Activated naive CD4-positive, alpha-beta T cell treated with anti-CD3 and anti-CD28 coated beads, Interleukin-2, amount 50 U/mL, for 72 hours (primary cell): ENCODE results near the gene ZDHHC1. TPM values are rescaled to one million over a fixed set of nuclear protein-coding genes. Genes with fewer than 3 reads are reported as not detected.
A peak's percentile ranks its signal among the peaks of the same experiment; 100 is the strongest.

ENCODE experiments used
- ATAC-seq, 2 donors: fragments of 150-1000 bp; cut with Tn5 transposase; 2 replicates each; pipeline ENCODE4 v1.10.0; 2021; ENCODE audit warnings: mild to moderate bottlenecking in 2 of 2, moderate library complexity in 2 of 2
- DNase-seq, 2 donors: peaks; one replicate each; pipeline ENCODE4 v3.0.0; 2021 to 2022; ENCODE audit warnings: low spot score in 2 of 2
- H3K27ac Mint-ChIP-seq, 2 donors: one replicate each; pipeline ENCODE4 v1.8.0; 2022; ENCODE audit warnings: mild to moderate bottlenecking in 2 of 2, mixed read lengths in 2 of 2
- H3K36me3 Mint-ChIP-seq, 2 donors: one replicate each; pipeline ENCODE4 v1.8.0; 2022; ENCODE audit warnings: mixed read lengths in 2 of 2
- H3K9me3 Mint-ChIP-seq, 2 donors: one replicate each; pipeline ENCODE4 v1.8.0; 2022; ENCODE audit warnings: mixed read lengths in 2 of 2
- total RNA-seq, 2 donors: library from RNA; stranded (reverse); gene quantifications; one replicate each; pipeline ENCODE4 v1.2.3, GENCODE V29; 2022

The ZDHHC1 gene
- total RNA-seq, 2 donors from 2014 or later = 0.23 to 2.4 TPM

DNA sequence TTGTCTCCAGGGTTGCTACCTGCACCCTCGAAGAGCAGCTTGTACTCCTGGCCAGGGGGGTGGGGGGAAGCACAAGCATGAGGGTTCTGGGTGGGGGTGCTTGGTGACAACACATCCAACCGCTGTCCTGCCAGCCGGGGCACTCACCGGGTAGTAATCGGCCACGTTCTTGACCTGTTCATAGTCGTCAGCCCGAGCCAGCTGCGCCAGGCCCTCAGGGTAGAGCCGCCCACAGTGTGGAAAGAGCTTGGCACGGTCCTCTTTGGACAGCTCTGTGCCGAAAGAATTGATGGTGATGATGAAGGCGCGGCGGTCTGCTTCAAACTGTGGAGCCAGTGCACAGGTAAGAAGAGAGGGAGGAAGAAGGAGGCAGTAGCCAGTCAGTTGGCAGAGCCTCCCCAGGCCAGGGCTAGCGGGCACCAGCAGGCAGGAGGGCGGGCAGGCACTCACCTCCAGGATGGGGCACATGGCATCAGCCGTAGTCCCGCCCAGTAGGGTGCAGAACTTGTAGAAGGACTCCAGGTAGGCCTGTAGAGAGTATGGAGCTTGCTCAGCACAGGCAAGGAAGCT lies 22.6 kb upstream of the ZDHHC1 start:
- no peak for ATAC-seq
- H3K27ac Mint-ChIP-seq = no peak overlapping the region
- peaks cover 0 to 4% of the 10 kb centered on the region in 2 donors for H3K36me3 Mint-ChIP-seq
- DNase-seq = no peak
- H3K9me3 Mint-ChIP-seq = no peaks in the 10 kb centered on the region

- Mint-ChIP-seq H3K27ac (peak overlapping the region in 1 of 2 donors; percentile 4), H3K36me3 (peaks cover 0 to 4% of the 10 kb centered on the region in 2 donors), H3K9me3 (no peaks in the 10 kb centered on the region)
- no peak for ATAC-seq
- DNase-seq = no peak
These were observed 22.0 kb upstream of the ZDHHC1 start for GRCh38 chr16:67438098-67438791.

GRCh38 chr16:67437513-67437912 lies 21.2 kb upstream of the ZDHHC1 start:
- no peak for DNase-seq
- H3K27ac Mint-ChIP-seq = peak overlapping the region in 1 of 2 donors; percentile 4

GRCh38 chr16:67436640-67437193 lies 20.4 kb upstream of the ZDHHC1 start:
- no peaks in the 10 kb centered on the region for H3K9me3 Mint-ChIP-seq
- no peak for ATAC-seq
- DNase-seq = no peak
- H3K27ac Mint-ChIP-seq = no peak overlapping the region
- peaks cover 0 to 4% of the 10 kb centered on the region in 2 donors for H3K36me3 Mint-ChIP-seq

More at GRCh38 chr16:67437513-67437912, 21.2 kb upstream of the ZDHHC1 start:
- peak; percentile 42 to 47 for ATAC-seq
- H3K36me3 Mint-ChIP-seq = peaks cover 0 to 4% of the 10 kb centered on the region in 2 donors
- H3K9me3 Mint-ChIP-seq = no peaks in the 10 kb centered on the region

GRCh38 chr16:67435758-67436164 lies 19.5 kb upstream of the ZDHHC1 start:
- no peak for ATAC-seq
- H3K27ac Mint-ChIP-seq = no peak overlapping the region
- H3K9me3 Mint-ChIP-seq = no peaks in the 10 kb centered on the region
- no peak for DNase-seq
- peaks cover 0 to 4% of the 10 kb centered on the region in 2 donors for H3K36me3 Mint-ChIP-seq

DNA sequence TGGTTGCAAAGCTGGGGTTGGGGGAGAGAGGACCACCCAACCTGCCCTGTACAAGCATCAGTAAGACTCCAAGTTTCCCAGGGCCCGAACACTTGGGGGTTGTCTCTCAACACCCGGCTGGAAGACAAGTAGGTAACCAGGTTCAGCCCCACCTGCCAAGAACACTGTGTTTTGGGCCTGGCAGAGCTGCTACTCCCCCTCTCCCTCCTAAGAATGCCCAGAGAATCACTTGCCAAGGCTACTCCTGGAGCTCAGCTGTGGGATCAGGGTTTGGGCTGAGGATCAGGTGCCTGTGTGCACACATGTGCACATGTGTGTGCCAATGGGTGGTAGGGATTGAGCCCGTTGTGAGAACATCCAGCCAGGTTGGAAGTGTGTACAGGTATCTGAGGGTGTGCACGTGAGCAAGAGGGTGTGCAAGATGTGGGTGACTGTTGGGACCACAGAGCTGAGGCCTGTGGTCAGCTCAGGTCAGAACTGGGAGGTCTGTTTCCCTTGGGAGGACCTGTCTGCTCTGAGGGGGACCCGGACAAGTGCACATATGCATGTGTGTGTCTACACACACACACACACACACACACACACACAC lies 16.9 kb upstream of the ZDHHC1 start:
- H3K27ac Mint-ChIP-seq = no peak overlapping the region
- ATAC-seq = no peak

GRCh38 chr16:67432506-67432890 lies 16.2 kb upstream of the ZDHHC1 start:
- ATAC-seq (no peak), DNase-seq (no peak)
- H3K36me3 Mint-ChIP-seq = no peaks in the 10 kb centered on the region
- no peak overlapping the region for H3K27ac Mint-ChIP-seq
- no peaks in the 10 kb centered on the region for H3K9me3 Mint-ChIP-seq

More for the DNA sequence above, 16.9 kb upstream of the ZDHHC1 start:
- Mint-ChIP-seq H3K36me3 (no peaks in the 10 kb centered on the region), H3K9me3 (no peaks in the 10 kb centered on the region)
- DNase-seq = no peak

DNA sequence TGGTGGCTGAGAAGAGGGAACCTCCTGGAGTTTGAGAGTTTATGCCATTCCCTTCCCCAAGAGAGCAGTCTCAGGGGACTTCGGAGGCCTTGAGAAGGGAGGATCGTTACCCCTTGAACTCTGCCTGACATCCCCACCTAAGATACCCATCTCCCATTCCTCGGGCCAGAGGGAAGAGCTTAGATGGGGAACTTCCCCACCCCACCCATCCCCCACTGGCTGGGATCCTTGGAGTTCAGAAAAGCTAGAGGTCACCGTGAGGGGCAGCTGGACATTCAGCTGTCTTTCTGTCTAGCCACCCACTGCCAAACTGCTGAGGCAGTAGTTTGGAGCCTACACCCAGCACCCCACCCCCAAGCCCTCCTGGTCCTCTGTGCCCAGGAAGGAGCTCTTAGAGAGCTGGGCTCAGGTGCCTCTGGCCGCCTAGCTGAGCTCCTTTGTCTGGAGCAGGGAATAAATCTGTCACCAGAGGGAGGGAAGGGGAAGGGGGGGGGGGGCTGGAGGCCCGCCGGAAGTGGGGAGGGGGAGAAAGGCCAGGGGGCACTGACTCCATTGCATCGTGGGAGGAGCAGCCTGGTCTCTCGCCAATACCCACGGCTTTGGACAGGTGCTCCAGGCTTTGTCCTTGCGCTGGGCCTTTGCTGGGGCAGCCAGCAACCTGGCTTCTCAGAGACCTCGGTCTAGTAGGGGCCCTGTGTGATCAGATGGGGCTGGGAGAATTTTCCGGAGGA lies 15.7 kb upstream of the ZDHHC1 start:
- H3K36me3 Mint-ChIP-seq = no peaks in the 10 kb centered on the region
- ATAC-seq = no peak
- no peak for DNase-seq
- H3K9me3 Mint-ChIP-seq = no peaks in the 10 kb centered on the region
- no peak overlapping the region for H3K27ac Mint-ChIP-seq

DNA sequence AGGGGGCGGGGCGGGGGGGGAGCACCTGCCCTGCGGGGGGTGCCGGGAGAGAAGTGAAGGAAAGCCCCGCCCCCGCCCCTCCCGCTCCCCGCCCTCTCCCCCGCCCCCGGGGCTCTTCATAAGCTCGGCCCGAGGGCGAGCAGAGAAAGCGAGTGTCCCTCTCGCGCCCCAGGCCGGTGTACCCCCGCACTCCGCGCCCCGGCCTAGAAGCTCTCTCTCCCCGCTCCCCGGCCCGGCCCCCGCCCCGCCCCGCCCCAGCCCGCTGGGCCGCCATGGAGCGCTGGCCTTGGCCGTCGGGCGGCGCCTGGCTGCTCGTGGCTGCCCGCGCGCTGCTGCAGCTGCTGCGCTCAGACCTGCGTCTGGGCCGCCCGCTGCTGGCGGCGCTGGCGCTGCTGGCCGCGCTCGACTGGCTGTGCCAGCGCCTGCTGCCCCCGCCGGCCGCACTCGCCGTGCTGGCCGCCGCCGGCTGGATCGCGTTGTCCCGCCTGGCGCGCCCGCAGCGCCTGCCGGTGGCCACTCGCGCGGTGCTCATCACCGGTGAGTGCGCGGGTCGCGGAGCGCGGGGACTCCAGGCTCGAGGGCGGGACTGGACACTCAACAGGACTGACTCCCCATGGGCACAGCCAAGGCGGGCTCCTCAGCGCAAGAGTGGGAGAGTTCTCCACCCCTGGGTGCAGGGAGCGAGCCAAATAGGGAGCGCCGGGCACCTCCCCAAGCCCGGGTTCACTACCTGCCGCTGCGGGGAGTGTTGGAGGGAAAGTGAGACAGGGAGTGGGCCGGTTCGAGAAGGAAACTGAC lies 14.9 kb upstream of the ZDHHC1 start, which contains the start of gene HSD11B2:
Gene HSD11B2 (plus strand): TSS at position 145 of the 798 bp plus-strand sequence. CDS start 128 bp downstream, at position 273.
- Mint-ChIP-seq H3K9me3 (no peaks in the 10 kb centered on the region), H3K27ac (no peak within 1 kb of the TSS), H3K36me3 (no peaks in the 10 kb centered on the region)
- DNase-seq (peak in 1 of 2 donors; percentile 40), ATAC-seq (peak; percentile 63 to 65)

- H3K27ac Mint-ChIP-seq = no peak overlapping the region
- ATAC-seq = peak; percentile 33 to 50
- peak in 1 of 2 donors; percentile 44 for DNase-seq
- H3K36me3 Mint-ChIP-seq = no peaks in the 10 kb centered on the region
- no peaks in the 10 kb centered on the region for H3K9me3 Mint-ChIP-seq
These were observed 14.3 kb upstream of the ZDHHC1 start for GRCh38 chr16:67430504-67430976.

- no peaks in the 10 kb centered on the region for H3K36me3 Mint-ChIP-seq
- DNase-seq (no peak), ATAC-seq (no peak)
- H3K27ac Mint-ChIP-seq = no peak overlapping the region
- H3K9me3 Mint-ChIP-seq = no peaks in the 10 kb centered on the region
These were observed 13.7 kb upstream of the ZDHHC1 start for GRCh38 chr16:67429799-67430503.

GRCh38 chr16:67429053-67429798 lies 12.9 kb upstream of the ZDHHC1 start:
- DNase-seq (no peak), ATAC-seq (no peak)
- no peaks in the 10 kb centered on the region for H3K36me3 Mint-ChIP-seq
- H3K27ac Mint-ChIP-seq = no peak overlapping the region
- no peaks in the 10 kb centered on the region for H3K9me3 Mint-ChIP-seq

DNA sequence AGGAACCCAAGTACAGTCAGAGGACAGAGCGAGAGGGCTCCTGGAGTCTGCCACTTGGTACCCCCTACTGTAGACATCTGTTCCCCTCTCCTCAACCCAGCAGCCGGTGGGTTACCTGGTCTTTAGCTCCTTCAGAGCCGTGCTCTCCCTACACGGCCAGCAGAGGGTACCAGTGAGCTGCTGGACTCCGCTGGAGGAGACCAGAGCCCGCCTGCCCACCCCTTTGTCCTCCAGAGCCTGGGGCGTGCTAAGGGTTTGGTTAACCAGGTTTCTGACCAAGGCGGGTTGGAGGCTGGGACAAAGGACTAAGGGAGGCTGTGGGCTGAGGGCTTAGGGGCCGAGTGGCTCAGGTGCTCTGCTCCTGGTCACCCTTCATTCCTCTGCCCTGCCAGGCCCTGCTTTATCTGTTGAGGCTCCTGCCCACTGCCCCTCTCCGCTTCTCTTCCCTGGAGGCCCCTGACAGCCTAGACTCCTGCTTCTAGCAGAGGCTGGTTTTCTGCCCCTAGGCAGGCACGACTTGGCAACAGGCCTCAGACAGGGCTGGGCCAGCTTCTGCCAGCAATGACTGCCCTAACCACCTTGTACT lies 12.0 kb upstream of the ZDHHC1 start:
- ATAC-seq (peak; percentile 70 to 75), DNase-seq (peak in 1 of 2 donors; percentile 74)
- Mint-ChIP-seq H3K27ac (no peak overlapping the region), H3K36me3 (no peaks in the 10 kb centered on the region), H3K9me3 (no peaks in the 10 kb centered on the region)

GRCh38 chr16:67426950-67427349 lies 10.7 kb upstream of the ZDHHC1 start:
- DNase-seq (no peak), ATAC-seq (no peak)
- Mint-ChIP-seq H3K9me3 (no peaks in the 10 kb centered on the region), H3K27ac (no peak overlapping the region), H3K36me3 (no peaks in the 10 kb centered on the region)
